GM23338 (cell line): ENCODE data around the gene BICDL1.

ENCODE experiments used
- CREB1 ChIP-seq: fragments of 250-450 bp; sonication (Bioruptor Pico); IDR thresholded peaks from 2 replicates; pipeline ENCODE4 v1.5.0; 2020; ENCODE audit warnings: low read depth, mild to moderate bottlenecking, moderate library complexity
- EZH2 ChIP-seq: fragments of 200-600 bp; sonication (generic); IDR thresholded peaks from one replicate; pipeline ENCODE4 v1.8.0; 2017; ENCODE audit warnings: antibody characterized with exemption, mild to moderate bottlenecking, low read depth; ENCODE audit not compliant: unreplicated experiment
- EZH2phosphoT487 ChIP-seq: fragments of 200-600 bp; sonication (generic); IDR thresholded peaks from one replicate; pipeline ENCODE4 v1.8.1; 2018; ENCODE audit warnings: antibody characterized with exemption; ENCODE audit not compliant: unreplicated experiment
- JUNB ChIP-seq: IDR thresholded peaks from one replicate; pipeline ENCODE4 v1.6.1; 2016; ENCODE audit warnings: antibody characterized with exemption; ENCODE audit not compliant: unreplicated experiment
- NANOG ChIP-seq: IDR thresholded peaks from 2 replicates; pipeline ENCODE4 v1.6.1; 2016; ENCODE audit warnings: antibody characterized with exemption, borderline replicate concordance
- POLR2AphosphoS5 ChIP-seq: IDR thresholded peaks from 2 replicates; pipeline ENCODE4 v1.6.1; 2016; ENCODE audit warnings: antibody characterized with exemption, low read depth
- ZNF114 ChIP-seq: fragments of 250-450 bp; sonication (Bioruptor Pico); IDR thresholded peaks from 2 replicates; pipeline ENCODE4 v1.5.0; 2020; ENCODE audit warnings: mild to moderate bottlenecking, moderate library complexity
- TF ChIP-seq, protein P1 (sequence below), 2 experiments: fragments of 200-600 bp in 1 of 2; sonication (generic) in 1 of 2; conservative IDR thresholded peaks; 2 replicates each; pipeline versions ENCODE4 v1.5.1 to v1.6.1; 2016 to 2017; ENCODE audit warnings: antibody characterized with exemption in 2 of 2, low read depth in 2 of 2, mild to moderate bottlenecking in 2 of 2, moderate library complexity in 1 of 2
- TF ChIP-seq, protein P2 (sequence below): IDR thresholded peaks from one replicate; pipeline ENCODE4 v1.6.1; 2018; ENCODE audit warnings: antibody characterized with exemption; ENCODE audit not compliant: unreplicated experiment
- TF ChIP-seq, protein P3 (sequence below): IDR thresholded peaks from 2 replicates; pipeline ENCODE4 v1.6.1; 2016; ENCODE audit warnings: antibody characterized with exemption

DNA sequence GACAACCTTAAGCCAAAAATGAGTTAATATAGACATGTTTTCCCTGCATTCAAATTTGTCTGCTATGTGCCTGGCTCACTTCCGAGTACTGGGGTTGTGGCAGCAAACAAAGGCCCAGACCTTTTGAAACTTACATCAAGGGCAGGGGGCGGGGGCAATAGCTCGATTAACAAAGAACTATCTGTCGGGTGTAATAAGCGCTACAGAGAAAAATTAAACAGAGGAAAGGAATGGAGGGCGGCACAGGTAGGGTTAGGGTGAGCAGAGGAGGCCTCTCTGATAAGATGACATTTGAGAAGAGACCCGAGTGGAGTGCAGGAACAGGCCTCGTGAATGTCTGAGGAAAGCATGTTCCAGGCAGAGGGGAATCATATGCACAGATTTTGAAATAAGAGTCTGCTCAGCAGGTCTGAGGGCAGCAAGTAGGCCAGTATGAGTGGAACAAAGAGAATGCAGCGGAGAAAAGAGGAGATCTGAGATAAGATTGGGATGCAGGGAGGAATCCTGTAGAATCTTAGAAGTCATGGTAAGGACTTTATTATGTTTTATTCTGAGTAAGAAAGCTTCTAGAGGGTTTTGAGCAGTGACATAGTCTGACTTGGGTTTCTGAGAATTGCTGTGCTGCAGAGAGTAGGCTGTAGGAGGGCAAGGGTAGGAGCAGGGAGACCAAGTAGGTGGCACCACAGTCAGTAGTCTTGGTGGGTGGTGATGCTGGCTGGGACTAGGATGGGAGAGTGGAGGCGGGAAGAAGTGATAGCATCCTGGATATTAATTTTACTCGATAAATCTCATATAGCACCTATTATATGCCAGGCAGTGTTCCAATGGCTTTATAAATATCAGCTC lies 52.6 kb downstream of the BICDL1 start:
- TF ChIP-seq, protein P1, sequence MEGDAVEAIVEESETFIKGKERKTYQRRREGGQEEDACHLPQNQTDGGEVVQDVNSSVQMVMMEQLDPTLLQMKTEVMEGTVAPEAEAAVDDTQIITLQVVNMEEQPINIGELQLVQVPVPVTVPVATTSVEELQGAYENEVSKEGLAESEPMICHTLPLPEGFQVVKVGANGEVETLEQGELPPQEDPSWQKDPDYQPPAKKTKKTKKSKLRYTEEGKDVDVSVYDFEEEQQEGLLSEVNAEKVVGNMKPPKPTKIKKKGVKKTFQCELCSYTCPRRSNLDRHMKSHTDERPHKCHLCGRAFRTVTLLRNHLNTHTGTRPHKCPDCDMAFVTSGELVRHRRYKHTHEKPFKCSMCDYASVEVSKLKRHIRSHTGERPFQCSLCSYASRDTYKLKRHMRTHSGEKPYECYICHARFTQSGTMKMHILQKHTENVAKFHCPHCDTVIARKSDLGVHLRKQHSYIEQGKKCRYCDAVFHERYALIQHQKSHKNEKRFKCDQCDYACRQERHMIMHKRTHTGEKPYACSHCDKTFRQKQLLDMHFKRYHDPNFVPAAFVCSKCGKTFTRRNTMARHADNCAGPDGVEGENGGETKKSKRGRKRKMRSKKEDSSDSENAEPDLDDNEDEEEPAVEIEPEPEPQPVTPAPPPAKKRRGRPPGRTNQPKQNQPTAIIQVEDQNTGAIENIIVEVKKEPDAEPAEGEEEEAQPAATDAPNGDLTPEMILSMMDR (conservative IDR thresholded peaks at IDR 0.05; ENCODE audit: low read depth in 2 of 2): no peak
- TF ChIP-seq, protein P2, sequence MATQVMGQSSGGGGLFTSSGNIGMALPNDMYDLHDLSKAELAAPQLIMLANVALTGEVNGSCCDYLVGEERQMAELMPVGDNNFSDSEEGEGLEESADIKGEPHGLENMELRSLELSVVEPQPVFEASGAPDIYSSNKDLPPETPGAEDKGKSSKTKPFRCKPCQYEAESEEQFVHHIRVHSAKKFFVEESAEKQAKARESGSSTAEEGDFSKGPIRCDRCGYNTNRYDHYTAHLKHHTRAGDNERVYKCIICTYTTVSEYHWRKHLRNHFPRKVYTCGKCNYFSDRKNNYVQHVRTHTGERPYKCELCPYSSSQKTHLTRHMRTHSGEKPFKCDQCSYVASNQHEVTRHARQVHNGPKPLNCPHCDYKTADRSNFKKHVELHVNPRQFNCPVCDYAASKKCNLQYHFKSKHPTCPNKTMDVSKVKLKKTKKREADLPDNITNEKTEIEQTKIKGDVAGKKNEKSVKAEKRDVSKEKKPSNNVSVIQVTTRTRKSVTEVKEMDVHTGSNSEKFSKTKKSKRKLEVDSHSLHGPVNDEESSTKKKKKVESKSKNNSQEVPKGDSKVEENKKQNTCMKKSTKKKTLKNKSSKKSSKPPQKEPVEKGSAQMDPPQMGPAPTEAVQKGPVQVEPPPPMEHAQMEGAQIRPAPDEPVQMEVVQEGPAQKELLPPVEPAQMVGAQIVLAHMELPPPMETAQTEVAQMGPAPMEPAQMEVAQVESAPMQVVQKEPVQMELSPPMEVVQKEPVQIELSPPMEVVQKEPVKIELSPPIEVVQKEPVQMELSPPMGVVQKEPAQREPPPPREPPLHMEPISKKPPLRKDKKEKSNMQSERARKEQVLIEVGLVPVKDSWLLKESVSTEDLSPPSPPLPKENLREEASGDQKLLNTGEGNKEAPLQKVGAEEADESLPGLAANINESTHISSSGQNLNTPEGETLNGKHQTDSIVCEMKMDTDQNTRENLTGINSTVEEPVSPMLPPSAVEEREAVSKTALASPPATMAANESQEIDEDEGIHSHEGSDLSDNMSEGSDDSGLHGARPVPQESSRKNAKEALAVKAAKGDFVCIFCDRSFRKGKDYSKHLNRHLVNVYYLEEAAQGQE: no peak
- TF ChIP-seq POLR2AphosphoS5 (no peak), EZH2 (no peak), EZH2phosphoT487 (no peak), ZNF114 (CRISPR knock-in tag) (no peak), CREB1 (CRISPR knock-in tag) (no peak), NANOG (no peak), JUNB (no peak)
- TF ChIP-seq, protein P3, sequence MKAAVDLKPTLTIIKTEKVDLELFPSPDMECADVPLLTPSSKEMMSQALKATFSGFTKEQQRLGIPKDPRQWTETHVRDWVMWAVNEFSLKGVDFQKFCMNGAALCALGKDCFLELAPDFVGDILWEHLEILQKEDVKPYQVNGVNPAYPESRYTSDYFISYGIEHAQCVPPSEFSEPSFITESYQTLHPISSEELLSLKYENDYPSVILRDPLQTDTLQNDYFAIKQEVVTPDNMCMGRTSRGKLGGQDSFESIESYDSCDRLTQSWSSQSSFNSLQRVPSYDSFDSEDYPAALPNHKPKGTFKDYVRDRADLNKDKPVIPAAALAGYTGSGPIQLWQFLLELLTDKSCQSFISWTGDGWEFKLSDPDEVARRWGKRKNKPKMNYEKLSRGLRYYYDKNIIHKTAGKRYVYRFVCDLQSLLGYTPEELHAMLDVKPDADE: no peak
